DMS79 treated with DMSO at 0.1 percent for 48 hours (cell line): ENCODE data around the gene CASKIN2.
"Not testable (repeated sequence)": the region's sequence is repeated elsewhere in the genome, so short reads cannot be mapped to it uniquely, and the experiment has no call there.

Source experiments
- DNase-seq: peaks from one replicate; lab custom pipeline; 2025; lab: John Stamatoyannopoulos, UW

CASKIN2 gene

GRCh38 chr17:75472119-75472518 lies 43.2 kb downstream of the CASKIN2 start:
- peak; percentile 82 for DNase-seq

GRCh38 chr17:75471207-75471606 lies 44.1 kb downstream of the CASKIN2 start:
- no peak for DNase-seq

DNA sequence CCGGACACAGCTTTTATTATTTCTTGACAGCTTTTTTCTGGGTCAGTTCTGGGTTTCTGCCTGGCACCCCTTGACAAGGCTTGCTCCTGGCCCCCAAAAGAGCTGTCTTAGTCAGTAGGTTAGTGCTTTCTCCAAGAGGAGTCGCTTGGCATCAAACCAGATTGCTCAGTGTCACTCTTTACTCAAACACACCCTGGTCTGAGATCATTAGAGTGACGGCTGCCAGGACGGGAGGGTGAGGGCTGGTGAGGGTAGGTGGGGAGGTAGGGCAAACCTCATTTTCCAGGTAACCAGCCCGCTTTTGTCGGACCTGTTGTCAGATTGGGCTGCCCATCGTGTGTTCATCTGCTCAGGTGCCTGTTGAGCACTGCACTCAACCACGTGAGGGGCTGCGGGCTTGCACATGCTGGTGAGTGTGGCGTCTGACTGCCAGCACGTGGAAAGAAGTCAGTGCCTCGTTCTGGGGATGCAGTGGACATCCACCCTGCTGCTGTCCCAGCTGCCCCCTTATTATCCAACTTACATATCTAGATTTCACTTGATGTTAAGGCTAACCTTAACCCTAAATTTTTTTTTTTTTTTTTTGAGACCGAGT lies 46.5 kb downstream of the CASKIN2 start:
- no peak for DNase-seq

GRCh38 chr17:75468291-75468754 lies 47.0 kb downstream of the CASKIN2 start:
- DNase-seq, result no peak

DNA sequence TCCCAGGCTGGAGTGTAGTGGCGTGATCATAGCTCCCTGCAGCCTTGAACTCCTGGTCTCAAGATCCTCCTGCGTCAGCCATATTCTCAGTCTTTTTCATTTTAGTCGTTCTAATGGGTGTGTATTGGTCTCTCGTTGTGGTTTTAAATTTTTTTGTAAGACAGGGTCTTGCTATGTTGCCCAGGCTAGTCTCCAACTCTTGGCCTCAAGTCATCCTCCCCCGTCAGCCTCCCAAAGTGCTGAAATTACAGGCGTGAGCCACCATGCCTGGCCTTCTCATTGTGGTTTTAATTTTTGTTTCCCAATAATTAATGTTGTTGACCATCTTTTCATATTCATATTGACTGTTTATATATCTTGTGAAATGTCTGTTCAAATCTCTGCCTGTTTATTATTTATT lies 50.3 kb downstream of the CASKIN2 start:
- DNase-seq, result no peak

GRCh38 chr17:75463603-75464002 lies 51.7 kb downstream of the CASKIN2 start:
- no peak for DNase-seq

- no peak for DNase-seq
Measured at GRCh38 chr17:75460295-75460694, 55.0 kb downstream of the CASKIN2 start.

DNA sequence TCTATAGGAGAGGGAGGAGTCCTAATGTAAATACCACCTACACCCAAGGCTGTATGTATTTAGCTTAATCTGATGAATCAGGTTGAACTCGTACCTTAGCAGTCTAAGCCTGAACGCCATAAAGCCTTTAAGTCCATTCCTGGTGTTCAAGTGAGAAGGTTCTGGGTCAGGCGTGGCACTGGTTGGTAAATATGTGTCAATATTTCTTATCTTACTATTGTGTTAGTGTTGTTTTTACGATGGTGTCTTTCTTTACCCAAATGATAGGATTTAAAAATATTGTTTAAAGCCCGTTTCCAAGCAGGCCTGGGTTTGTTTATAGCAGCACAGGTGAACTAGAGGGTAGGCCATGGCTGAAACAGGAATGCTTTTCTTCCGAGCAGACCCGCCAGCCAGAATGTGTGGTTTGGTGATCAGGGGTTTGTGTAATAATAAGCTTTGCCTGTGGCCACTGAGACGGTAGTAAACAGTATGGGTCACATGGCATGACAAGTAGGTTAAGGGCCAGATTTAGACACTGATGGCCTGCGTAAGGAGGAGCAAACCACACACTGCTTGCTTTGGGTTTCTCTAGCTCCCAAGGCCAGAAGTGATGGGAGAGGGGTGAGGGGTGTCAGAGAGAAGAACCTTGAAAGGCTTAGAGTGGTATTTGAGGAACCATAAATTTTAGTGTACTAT lies 55.6 kb downstream of the CASKIN2 start:
- DNase-seq, result no peak

DNA sequence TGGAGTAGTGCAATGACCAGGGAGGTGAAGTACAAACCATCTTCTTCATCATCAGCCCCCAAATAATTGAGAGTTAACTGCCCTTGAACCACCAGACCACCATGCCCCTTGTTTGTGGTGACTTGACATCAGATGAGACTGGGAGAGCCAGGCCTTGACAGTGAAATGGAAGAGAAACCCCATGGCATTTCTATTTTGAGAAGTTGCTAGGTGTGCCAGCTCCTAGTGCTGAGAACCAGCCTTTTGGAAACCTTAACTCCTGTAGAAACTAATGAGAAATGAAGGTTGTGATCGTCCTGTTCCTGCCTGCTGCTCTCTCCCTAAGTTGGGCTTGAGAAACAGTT lies 56.1 kb downstream of the CASKIN2 start:
- DNase-seq, result no peak

GRCh38 chr17:75457047-75457654 lies 58.2 kb downstream of the CASKIN2 start:
- peak; percentile 45 for DNase-seq

GRCh38 chr17:75456417-75457046 lies 58.8 kb downstream of the CASKIN2 start, which contains the start of gene TMEM94:
TMEM94 (plus strand) TSS chr17:75456635; CDS start chr17:75471906, 15,271 bp downstream.
- DNase-seq, result peak; percentile 94

- DNase-seq, result no peak
Measured at GRCh38 chr17:75456039-75456416, 59.3 kb downstream of the CASKIN2 start.

- DNase-seq, result not testable (repeated sequence)
Measured at GRCh38 chr17:75454672-75455071, 60.7 kb downstream of the CASKIN2 start.

- peak; percentile 75 for DNase-seq
Measured at GRCh38 chr17:75454193-75454592, 61.1 kb downstream of the CASKIN2 start.

DNA sequence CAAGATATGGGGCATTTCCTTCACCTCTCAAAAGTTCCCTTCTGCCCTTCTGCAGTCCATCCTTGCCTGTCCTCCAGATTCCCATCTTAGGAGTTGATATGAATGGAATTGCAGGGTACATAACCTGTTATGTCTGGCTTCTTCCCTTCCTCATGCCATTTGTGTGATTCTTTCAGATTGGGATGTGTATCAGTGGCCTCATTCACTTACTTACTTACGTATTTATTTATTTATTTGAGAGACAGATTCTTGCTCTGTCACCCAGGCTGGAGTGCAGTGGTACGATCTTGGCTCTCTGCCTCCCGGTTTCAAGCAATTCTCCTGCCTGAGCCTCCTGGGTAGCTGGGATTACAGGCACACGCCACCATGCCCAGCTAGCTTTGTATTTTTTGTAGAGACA lies 65.1 kb downstream of the CASKIN2 start:
- no peak for DNase-seq
